Bronchial epithelial cell (primary cell): ENCODE data around the gene ANTXR1. TPM values are rescaled to one million over a fixed set of nuclear protein-coding genes. Genes with fewer than 3 reads are reported as not detected.
"Not testable (repeated sequence)": the region's sequence is repeated elsewhere in the genome, so short reads cannot be mapped to it uniquely, and the experiment has no call there.

Source experiments
- DNase-seq: peaks from one replicate; pipeline ENCODE4 v3.0.0-alpha.2; 2010; ENCODE audit warnings: low read depth
- FAIRE-seq: peaks from 2 replicates; lab custom pipeline; 2011; peaks lifted over from hg19 to GRCh38; lab: Jason Lieb, UNC
- H3K27me3 ChIP-seq: 2 replicates; pipeline ENCODE4 v1.5.1; 2011; ENCODE audit warnings: low read length; ENCODE audit not compliant: control insufficient read depth, insufficient read depth
- H3K36me3 ChIP-seq: 2 replicates; pipeline ENCODE4 v1.5.1; 2011; ENCODE audit warnings: low read length; ENCODE audit not compliant: control insufficient read depth, insufficient read depth
- H3K4me3 ChIP-seq: 2 replicates; pipeline ENCODE4 v1.5.1; 2011; ENCODE audit warnings: mild to moderate bottlenecking, low read depth, low read length, control low read depth
- CTCF ChIP-seq: IDR thresholded peaks from 2 replicates; pipeline ENCODE4 v1.5.1; 2011; ENCODE audit warnings: mild to moderate bottlenecking, moderate library complexity, low read length, control low read depth, inconsistent platforms; ENCODE audit not compliant: insufficient read depth, severe bottlenecking
- total RNA-seq: library from RNA; depleted of rRNA; stranded (reverse); fragments of >200 nt; gene quantifications from 2 replicates; pipeline ENCODE4 v1.2.1, GENCODE V29; 2014

ANTXR1 gene
- total RNA-seq, 1 donor from 2014 or later: 3.7 TPM

DNA sequence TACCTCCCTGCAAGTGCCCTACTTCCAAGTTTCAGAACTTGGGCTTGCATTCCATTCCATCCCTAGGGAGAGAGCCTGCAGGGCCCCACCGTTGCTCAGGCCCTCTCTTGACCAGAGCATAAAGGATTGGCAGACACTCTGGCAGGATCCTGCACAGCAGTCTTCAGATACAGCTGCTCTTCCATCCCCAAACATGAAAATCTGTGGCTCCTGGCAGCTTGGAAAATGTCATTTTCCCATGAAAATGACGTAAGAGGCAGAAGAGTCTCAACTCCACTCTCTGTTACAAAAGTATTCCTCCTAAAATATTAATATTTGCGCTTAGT is 211.5 kb downstream of the ANTXR1 start:
- TF ChIP-seq CTCF: no peak
- FAIRE-seq (no peak), DNase-seq (no peak)
- Histone ChIP-seq H3K27me3 (no peaks in the 10 kb centered on the region), H3K4me3 (no peak overlapping the region), H3K36me3 (no peaks in the 10 kb centered on the region)

GRCh38 chr2:69225933-69226332 is 213.0 kb downstream of the ANTXR1 start:
- no peak for DNase-seq
- H3K27me3 ChIP-seq: no peaks in the 10 kb centered on the region
- TF ChIP-seq CTCF: no peak
- no peaks in the 10 kb centered on the region for H3K36me3 ChIP-seq
- FAIRE-seq: no peak
- H3K4me3 ChIP-seq: no peak overlapping the region

GRCh38 chr2:69226903-69227302 is 213.9 kb downstream of the ANTXR1 start:
- H3K4me3 ChIP-seq: no peak overlapping the region
- FAIRE-seq (no peak), DNase-seq (no peak)

GRCh38 chr2:69227716-69228115 is 214.7 kb downstream of the ANTXR1 start:
- FAIRE-seq (peak; percentile 7), DNase-seq (peak; percentile 13)
- Histone ChIP-seq H3K36me3 (no peaks in the 10 kb centered on the region), H3K4me3 (no peak overlapping the region), H3K27me3 (no peaks in the 10 kb centered on the region)
- no peak for TF ChIP-seq CTCF

More at GRCh38 chr2:69226903-69227302, 213.9 kb downstream of the ANTXR1 start:
- Histone ChIP-seq H3K36me3 (no peaks in the 10 kb centered on the region), H3K27me3 (no peaks in the 10 kb centered on the region)
- no peak for TF ChIP-seq CTCF

- FAIRE-seq, H3K4me3 ChIP-seq, DNase-seq, H3K27me3 ChIP-seq, H3K36me3 ChIP-seq: not testable (repeated sequence)
Observed at GRCh38 chr2:69230946-69231345, 218.0 kb downstream of the ANTXR1 start.

DNA sequence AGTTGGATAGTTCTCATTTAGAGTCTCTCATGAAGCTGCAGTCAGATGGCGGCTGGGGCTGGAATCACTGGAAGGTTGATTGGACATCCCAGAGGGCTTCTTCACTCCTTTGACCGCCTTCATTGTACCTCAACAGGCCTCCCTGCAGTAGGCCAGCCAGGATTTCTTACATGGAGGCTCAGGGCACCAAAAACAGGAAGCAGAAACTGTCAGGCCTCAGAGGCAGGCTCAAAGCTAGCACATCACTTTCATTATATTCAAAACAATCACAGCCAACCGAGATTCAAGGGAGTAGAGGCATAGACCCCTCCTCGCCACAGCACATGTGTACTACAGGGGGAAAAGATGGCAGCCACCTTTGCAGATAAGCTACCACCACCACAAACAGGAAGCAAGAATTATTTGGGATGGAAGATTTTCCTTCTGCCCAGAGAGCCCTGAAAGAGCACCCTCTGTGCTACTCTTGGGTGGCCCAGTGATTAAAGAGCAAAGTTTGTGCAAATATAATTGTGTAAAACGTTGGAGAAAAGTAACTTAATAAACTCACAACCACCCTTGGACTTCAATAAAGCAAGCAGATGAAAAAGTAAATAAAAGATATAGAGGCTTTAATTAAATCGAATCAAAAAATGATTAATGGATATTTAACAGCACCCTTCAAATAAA is 218.8 kb downstream of the ANTXR1 start:
- DNase-seq (no peak), FAIRE-seq (no peak)
- Histone ChIP-seq H3K36me3 (no peaks in the 10 kb centered on the region), H3K4me3 (no peak overlapping the region), H3K27me3 (no peaks in the 10 kb centered on the region)
- no peak for TF ChIP-seq CTCF

- not testable (repeated sequence) for H3K27me3 ChIP-seq, H3K4me3 ChIP-seq, FAIRE-seq, DNase-seq, H3K36me3 ChIP-seq
Observed at GRCh38 chr2:69235835-69236234, 222.9 kb downstream of the ANTXR1 start.
